GDM1 (cell line): ENCODE measurements around the gene HPGDS.
"Not testable (repeated sequence)": the region's sequence is repeated elsewhere in the genome, so short reads cannot be mapped to it uniquely, and the experiment has no call there.

Experiments
- DNase-seq: peaks from one replicate; lab custom pipeline; 2025; lab: John Stamatoyannopoulos, UW

HPGDS gene

DNA sequence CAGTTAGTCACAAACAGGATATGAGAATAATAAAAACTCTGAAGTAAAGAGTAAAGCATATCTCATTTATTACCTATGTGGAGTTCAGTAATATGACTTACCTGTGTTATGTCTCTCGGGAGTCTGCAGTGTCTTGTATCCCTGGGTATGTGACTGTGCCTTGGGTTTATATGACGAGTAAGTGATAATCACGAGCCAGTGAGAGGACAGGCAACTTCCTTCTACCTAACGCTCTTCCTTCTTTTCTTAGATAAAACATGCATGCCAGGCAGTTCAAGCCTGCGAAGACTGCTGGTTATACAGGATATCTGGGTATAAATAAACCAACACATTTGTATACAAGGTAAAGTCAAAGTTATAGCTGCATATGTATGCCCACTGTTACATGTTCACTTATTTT lies at the start of gene HPGDS:
TSS of gene HPGDS (minus strand) at position 143 of the 400 bp plus-strand sequence. CDS start 8,207 bp downstream, outside the sequence.
- DNase-seq, result no peak

DNA sequence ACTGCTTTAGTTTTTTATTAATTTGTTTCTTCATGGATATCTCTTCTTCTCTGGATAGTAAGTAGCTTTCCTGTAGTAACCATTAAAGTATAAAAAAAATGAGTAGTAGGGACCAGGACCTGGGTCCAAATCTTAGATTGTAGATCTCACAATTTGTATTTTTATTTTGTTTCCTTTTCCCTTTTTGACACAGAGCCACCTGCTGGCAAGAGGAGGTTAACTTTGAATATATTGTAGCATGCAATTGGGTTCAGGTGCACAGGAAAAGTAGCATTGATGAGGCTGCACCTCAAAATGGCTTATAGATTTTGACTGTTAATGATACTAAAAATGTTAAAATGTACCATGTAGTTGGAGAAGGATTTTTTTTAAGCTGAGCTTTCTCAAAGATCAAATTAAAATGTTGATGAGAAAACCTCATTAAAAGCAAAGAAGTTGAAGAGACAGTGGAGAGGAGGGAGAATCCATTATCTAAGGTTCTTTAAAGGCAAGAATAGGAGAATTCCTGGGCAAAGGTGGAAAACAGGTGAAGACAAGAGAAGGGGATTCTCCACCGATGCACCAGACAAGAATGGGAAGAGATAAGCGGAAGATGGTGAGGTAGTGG lies 48.3 kb upstream of the HPGDS start:
- DNase-seq, result no peak

DNA sequence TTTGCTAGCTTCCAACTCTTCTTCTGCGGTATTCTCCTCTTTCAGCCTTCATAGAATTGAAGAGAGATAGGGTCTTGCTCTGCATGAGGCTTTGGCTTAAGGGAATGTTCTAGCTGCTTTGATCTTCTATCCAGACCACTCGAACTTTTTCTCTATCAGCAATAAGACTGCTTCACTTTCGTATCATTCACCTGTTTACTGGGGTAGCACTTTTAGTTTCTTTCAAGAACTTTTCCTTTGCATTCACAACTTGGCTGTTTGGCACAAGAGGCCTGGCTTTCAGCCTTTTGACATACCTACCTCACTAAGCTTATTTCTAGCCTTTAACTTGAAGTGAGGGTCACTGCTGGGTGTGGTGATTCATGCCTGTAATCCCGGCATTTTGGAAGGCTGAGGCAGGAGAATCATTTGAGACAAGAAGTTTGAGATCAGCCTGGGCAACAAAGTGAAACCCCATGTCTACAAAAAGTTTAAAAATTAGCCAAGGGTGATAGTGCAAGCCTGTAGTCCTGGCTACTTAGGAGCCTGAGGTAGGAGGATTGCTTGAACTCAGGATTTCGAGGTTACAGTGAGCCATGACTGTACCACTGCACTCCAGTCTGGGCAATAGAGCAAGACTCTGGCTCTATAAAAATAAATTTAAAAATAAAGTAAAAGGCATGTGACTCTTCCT lies 47.1 kb upstream of the HPGDS start:
- no peak for DNase-seq

DNA sequence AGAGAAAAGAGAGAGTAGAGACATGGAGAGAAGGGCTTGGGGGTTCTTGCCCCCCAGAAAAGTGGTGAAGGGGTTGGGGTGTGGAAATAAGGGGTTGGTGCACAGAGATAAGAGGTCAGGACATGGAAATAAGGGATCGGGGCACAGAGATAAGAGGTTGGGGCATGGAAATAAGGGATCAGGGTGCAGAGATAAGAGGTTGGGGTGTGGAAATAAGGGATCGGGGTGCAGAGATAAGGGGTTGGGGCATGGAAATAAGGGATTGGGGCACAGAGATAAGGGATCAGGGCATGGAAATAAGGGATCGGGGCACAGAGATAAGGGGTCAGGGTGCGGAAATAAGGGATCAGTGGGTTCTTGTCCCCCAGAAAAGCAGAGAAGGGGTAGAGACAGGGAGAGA lies 45.3 kb upstream of the HPGDS start:
- DNase-seq, result not testable (repeated sequence)

DNA sequence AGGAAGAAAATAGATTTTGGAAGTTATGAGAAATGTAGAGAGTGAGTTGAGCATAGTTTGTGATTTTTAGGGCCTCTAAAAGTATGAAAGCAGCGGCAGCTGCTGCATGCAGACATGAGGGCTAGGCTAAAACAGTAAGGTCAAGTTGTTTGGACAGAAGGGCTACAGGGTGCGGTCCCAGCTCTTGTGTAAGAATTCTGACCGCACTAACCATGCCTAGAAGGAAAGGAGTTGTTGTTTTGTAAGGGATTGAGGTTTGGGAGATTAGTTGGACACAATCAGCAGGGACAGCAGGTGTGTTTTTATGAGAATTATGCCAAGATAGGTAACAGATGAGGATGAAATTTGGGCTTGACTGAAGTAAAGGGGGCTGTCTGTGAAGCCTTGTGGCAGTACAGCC lies 42.8 kb upstream of the HPGDS start:
- not testable (repeated sequence) for DNase-seq

DNA sequence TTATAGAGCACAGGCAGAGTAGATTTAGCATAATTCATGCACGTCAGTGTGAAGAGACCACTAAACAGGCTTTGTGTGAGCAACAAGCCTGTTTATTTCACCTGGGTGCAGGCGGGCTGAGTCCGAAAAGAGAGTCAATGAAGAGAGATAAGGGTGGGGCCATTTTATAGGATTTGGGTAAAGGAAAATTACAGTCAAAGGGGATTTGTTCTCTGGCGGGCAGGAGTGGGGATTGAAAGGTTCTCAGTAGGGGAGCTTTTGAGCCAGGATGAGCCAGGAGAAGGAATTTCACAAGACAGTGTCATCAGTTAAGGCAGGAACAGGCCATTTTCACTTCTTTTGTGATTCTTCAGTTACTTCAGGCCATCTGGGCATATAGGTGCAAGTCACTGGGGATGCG lies 40.3 kb upstream of the HPGDS start:
- DNase-seq, result not testable (repeated sequence)

DNA sequence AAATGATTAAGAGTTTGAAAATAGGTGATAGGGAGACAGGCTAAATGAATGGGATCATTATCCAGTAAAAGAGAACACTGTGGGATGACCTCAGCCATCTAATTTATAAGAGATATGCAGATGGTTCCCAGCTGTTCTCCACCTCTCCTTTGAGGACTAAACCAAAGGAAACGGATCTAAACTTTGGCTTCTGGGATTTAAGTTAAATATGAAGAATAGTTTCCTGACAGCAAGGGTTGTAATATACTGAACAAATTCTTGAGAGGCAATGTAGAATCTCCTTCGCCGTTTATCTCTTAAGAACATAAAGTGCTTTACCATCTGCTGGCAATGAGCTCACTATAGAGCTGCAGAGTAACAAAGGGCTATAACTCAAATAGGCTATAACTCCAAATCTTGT lies 35.4 kb upstream of the HPGDS start:
- no peak for DNase-seq

DNA sequence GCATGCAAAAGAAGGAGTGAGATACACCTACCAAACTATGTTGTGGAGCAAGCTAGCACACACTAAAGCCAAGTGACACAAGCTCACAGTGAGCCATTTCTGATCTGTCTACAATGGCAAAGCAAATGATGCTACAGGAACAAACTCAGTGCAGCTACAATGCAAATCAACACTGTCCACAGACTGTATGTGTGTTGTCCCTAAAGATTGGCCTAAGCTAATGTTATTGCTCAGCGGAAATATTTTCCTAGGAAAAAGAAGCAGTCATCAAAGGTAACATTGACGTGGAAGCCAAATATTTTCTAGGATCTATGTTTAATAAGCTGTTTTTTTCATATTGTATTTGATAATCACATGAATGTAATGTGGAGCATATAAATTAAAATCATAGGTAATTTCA lies 34.7 kb upstream of the HPGDS start:
- DNase-seq, result no peak

DNA sequence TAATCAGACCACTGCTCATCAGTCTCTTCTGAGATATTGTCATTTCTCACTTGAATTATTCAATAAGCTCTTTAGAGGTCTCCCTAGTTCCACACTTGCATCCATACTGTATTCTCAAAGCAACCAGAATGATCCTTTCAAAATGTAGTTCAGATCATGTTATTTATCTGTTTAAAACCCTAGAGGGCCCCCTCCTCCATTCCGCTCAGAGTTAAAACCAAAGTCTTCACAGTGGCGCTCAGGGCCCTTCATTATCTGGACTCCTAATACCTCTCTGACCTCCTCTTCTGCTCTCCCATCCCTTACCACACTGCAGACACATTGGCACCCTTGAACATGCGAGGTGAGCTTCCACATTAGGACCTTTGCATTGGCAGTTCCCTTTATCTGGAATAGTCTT lies 32.7 kb upstream of the HPGDS start:
- DNase-seq, result no peak

DNA sequence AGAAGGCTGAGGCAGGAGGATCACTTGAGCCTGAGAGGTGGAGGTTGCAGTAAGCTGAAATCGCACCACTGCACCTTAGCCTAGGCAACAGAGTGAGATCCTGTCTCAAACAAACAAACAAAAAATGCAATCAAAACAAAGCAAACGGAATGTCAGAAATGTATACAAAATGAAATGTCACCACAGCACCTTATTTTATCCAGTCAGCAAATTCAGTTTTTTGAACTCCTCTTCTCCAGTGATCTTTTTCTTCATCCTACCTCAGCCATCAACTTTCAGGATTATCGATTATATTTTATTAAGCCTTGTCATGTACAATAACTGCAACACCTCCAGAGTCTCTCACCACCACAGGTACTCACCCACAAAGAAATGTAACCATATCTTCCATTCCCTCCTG lies 31.1 kb upstream of the HPGDS start:
- DNase-seq, result no peak

DNA sequence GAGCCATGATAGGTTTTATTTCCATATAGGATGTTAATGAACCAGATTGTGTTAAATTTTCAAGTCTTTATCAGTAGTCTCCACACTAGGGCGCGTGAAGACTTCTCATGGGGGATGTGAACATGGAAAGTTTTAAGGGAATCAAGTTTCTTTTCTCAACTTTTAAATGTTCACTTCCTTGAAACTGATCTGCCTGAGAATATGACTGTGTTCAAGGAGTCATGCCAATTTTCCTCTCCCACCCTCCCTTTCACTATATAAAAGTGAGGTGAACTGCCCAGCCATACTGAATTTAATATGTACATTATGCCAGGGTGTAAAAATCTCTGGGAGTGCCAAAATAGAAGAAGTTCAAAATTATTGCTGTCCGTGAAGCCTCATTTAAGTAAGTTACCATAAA lies 30.4 kb upstream of the HPGDS start:
- no peak for DNase-seq

DNA sequence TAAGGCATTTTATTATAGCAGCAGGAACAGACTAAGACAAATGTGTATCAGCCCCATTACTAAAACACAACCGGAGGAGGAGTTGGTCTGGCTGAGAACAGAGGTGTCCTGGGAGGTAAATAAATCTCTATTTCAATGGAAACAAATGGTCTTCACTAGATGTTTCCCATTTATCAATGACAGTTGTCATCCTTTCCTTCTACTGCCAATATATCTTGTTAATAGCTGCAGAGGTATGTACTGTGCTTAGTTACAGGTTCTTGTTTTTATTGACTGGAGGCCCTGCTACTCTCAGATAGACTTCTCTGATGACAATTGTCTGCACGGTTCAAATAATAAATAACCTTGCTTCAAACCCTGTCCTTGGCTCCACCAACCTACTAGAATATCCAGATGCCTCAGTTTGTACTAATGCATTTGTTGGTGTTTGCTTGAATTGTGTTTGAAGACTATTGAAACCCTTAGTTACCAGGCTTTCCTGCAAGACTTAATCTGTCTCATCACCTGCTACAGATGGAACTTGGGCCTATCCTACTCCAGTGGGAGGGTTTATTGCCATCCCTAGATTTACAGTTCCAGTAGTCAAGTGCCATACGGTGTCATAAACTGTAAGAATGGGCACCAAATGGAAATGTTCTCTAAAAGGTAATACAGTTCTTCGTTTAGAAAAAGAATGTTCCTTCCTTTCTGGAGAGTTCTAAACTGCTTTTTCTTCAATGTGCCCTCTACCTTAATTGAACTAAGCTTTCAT lies 29.8 kb upstream of the HPGDS start:
- no peak for DNase-seq

DNA sequence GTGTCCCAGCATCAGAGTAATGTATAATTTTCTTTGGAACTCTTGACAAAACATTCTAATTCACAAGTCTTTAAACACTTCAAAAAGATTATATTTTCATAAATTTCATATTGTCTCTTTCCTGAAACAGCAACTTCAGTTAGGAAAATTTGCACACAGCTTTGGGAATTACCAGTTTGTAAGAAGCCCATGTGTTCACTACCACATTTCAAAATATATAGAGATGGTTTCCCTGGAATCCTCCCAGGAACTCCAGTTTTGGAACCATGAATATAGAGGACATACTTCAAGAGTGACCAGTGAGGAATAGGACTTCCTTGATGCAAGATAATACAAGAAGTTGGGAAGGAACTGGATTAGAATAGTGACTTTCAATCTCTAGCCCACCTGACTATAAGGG lies 28.7 kb upstream of the HPGDS start:
- DNase-seq, result no peak

DNA sequence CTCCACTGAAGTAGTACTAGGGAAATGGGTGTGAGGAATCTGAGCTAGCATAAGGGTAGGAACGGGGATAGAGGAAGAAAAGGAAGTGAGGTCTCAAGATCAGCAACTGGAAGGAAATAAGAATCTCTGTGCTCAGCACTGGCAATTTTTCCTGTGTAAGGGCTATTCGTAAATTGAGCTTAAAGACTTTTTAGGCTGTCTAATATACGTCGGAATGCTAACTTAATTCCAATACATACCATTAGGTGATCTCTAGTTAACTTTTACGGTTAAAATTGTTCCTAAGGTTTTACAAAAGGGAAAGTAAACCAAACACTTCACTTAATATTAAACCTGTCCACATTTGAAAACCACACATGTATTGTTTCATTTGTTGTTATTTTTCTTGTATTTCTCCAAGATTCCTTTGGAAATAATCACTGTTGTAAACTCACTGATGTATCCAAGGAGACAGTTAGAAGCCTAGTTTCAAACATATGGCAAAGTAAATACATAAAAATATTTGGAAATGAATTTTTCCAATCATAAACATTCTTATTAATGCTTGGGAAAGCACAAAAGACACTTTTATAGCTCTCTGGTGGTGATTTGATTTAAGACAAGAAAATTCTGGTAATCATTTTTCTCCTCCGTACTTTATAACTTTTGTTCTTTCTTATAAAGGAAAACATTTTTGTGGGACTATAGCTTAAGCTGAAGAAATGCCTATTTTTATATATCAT lies 28.1 kb upstream of the HPGDS start:
- DNase-seq, result no peak

DNA sequence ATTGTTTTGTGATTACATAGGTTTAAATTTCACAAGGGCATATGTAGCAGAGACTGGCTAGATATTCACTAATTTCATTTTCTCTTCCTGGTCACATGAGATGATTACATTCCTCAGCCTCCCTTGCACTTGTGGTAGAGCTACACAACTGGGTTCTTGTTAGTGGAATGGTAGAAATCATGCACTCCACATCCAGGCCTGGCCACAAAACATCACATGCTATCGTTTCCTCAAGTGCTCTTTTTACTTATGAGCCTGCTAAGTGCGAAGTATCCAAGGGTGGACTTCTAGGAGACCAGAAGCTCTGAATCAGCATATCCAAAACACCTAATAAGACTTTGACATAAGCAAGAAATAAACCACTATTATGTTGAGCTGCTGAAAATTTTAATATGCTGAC lies 26.4 kb upstream of the HPGDS start:
- no peak for DNase-seq

DNA sequence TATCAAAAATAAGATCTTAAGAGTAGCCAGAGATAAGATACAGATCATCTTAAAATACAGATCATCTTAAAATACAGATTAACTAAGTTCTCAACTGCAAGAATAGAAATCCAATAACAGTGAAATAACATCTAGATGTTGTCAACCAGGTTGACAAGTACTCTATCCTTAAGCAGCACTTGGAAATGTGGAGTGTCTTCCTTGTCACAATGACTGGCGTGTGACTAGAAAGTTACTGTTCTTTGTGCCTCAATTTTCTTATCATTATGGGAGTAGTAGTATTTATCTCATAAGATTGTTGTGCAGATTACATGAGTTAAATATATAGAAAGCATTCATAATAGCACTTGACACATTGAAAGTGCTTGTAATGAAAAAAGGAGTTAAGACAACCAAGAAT lies 25.8 kb upstream of the HPGDS start:
- DNase-seq, result no peak

DNA sequence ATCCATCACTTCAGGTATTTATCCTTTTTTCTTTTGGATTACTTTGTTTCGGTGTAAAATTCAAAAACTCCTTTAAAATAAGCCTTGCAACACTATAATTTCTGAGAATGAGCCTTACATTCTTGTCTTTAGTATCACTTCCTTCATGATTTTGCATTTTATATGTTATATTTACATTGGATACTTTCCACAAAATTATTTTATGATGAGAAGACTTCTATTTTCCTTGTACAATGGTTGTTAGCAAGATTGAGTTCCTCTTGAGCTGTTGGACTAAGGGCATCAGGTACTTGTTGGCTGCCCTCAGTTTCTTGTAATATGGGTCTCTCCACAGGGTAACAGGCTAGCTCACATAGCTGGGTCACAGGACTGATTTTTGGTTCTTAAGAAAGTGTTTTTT lies 22.7 kb upstream of the HPGDS start:
- no peak for DNase-seq

DNA sequence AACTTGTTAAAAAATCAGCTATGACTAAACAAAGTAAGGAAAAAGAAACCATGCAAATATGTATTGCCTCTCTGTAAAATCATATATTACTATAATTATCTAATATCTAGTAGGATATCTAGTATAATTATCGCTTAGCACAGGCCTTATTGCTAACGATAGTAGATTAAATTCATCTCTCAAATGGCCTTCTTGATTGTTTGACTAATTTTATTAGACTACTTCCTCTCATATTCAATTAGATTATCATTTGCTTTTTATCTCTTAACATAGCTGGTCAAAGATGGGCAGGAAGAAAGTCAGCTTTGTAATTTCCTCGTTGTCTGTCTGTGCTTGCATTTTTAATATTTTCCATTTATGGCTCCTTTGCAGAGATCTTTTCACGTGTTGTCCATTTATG lies 21.9 kb upstream of the HPGDS start:
- DNase-seq, result no peak

DNA sequence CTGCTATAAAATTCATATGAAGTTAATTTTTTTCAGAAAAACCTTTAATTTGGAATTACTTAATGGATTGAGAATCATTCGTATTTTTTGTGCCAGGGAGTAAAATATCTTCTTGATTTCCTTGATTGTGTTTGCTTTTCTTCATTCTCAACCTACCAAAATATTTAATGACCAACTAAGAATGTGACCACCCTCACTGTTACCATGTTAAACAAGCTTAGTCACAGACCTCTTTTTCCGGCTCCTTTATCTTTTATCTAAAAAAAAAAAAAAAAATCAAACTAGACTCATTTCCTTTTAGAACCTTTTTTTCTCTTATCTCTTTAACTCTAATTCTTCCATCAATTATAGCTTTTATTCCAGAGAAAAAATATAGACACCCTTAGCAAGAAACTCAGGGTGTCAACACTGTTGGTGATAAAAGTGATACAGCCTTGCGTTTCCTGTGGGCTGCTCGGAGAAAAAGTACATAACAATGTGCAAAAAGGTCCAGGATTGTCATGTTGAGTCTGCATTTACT lies 20.6 kb upstream of the HPGDS start:
- DNase-seq, result no peak

DNA sequence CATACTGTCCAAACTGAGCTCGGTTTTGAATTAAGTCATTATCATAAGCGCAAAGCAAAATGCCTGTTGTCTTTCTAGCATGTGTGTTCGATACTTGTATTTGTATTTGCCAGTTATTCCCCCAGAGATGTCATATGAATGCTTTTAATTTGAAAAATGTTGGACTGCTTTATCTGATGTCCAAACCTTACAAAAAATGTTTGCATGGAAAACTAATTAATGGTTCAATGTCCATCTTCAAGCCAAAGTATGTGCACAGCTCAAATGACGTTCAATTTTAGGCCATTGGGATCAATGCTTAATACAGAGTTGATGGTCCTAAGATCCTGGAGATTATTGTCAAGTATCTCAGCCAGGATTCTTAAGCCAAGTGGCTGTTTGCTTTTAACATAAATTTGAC lies 17.2 kb upstream of the HPGDS start:
- DNase-seq, result no peak

DNA sequence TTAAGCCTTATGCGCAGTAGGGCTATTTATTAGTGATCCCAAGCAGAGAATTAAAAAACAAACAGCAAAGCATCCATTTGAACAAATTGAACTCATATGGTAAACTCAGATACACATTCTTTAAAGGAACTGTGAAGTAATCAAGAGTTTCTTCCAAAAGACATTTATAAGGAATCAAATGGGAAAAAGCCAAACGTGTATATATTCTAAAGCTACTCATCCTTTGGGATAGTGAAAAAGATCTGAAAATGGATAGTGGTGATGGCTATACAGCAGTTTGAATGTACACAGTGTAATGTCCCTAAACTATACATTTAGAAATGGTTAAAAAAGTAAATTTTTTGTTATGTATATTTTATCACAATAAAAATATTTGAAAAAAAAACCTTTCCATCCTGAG lies 16.6 kb upstream of the HPGDS start:
- no peak for DNase-seq

DNA sequence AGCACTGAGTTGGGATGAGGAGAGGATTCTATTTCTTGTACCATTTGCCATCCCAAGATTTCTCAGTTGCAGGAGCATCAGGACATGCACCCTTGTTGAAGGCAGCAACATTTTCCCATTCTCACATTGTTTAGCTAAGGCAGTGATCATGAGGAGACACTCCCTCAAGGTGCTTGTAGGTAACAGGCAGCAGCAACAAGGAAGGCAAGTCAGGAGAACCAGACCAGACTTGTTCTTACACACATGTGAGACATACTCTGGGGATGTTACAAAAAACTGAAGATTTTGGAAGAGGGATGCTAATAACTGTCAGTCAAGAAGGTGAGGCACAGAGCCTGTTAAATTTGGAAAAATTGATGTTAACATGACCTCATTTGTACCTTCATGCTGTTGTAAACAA lies 15.5 kb upstream of the HPGDS start:
- no peak for DNase-seq

DNA sequence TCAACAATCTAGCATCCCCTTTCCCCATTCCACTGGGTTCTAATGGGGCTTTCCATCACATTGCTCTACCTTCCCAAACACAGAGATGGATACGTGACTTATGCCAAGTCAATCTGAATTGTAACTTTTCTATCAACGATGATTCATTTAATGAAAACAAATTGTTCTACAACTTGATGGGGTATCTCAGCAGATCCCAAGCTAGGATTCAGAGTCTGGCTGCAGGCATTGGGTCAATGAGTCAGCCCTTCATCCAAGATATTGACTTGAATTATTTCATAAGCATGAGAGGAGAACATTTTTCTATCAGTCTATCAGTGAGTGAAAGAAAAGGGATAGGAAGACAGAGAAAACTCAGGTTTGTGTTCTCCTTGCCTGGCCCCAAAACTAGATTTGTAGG lies 15.0 kb upstream of the HPGDS start:
- DNase-seq, result no peak
